A673 (cell line): ENCODE data around the gene MAP3K8. TPM values are rescaled to one million over a fixed set of nuclear protein-coding genes. Genes with fewer than 3 reads are reported as not detected.

Source experiments
- BruUV-seq: library from RNA; stranded (reverse); fragments of 400-500 nt; replicated peaks from 2 replicates; lab custom pipeline; 2021; lab: Mats Ljungman, UMichigan
- CTCF ChIA-PET: fragments of 300-600 bp; sonication (Branson Sonifier 250); formaldehyde crosslinking; loops from one replicate; lab custom pipeline; 2022; ENCODE audit warnings: antibody characterized with exemption; lab: Charles Lee
- POLR2A ChIA-PET: fragments of 300-600 bp; sonication (Branson Sonifier 250); formaldehyde crosslinking; loops from one replicate; lab custom pipeline; 2022; ENCODE audit warnings: antibody characterized with exemption; ENCODE audit not compliant: low non-redundant PET; lab: Charles Lee
- DNase-seq: peaks from one replicate; pipeline ENCODE4 v3.0.0-alpha.2; 2015; ENCODE audit warnings: low spot score
- H3K27ac ChIP-seq: fragments of 200-600 bp; sonication (generic); 2 replicates; pipeline ENCODE4 v1.5.1; 2016; ENCODE audit warnings: mixed run types, low read depth, mild to moderate bottlenecking, mixed read lengths, antibody characterized with exemption, low read length; ENCODE audit not compliant: poor library complexity, severe bottlenecking
- H3K27me3 ChIP-seq: fragments of 200-600 bp; sonication (generic); replicated peaks from 2 replicates; pipeline ENCODE4 v1.6.1; 2017; ENCODE audit warnings: mixed run types, low read depth, mild to moderate bottlenecking, mixed read lengths, antibody characterized with exemption, low read length; ENCODE audit not compliant: insufficient read depth, poor library complexity
- H3K36me3 ChIP-seq: fragments of 200-600 bp; sonication (generic); 2 replicates; pipeline ENCODE4 v1.6.1; 2016; ENCODE audit warnings: mixed run types, mild to moderate bottlenecking, mixed read lengths, antibody characterized with exemption, low read length; ENCODE audit not compliant: insufficient read depth, poor library complexity, severe bottlenecking
- H3K4me1 ChIP-seq: fragments of 200-600 bp; sonication (generic); 2 replicates; pipeline ENCODE4 v1.6.1; 2017; ENCODE audit warnings: mixed run types, mild to moderate bottlenecking, mixed read lengths, antibody characterized with exemption, low read length; ENCODE audit not compliant: insufficient read depth, poor library complexity, severe bottlenecking
- H3K4me3 ChIP-seq: fragments of 200-600 bp; sonication (generic); 2 replicates; pipeline ENCODE4 v1.5.1; 2016; ENCODE audit warnings: low read depth, mixed run types, mild to moderate bottlenecking, mixed read lengths, low read length; ENCODE audit not compliant: poor library complexity, severe bottlenecking
- H3K9me3 ChIP-seq: fragments of 200-600 bp; sonication (generic); 2 replicates; pipeline ENCODE4 v1.6.1; 2016; ENCODE audit warnings: mixed run types, low read depth, mild to moderate bottlenecking, mixed read lengths, antibody characterized with exemption, low read length; ENCODE audit not compliant: poor library complexity, severe bottlenecking
- EZH2 ChIP-seq: fragments of 200-600 bp; sonication (generic); IDR thresholded peaks from 2 replicates; pipeline ENCODE4 v1.6.1; 2017; ENCODE audit warnings: borderline replicate concordance, low read depth, mild to moderate bottlenecking, mixed read lengths, antibody characterized with exemption, low read length; ENCODE audit not compliant: poor library complexity, severe bottlenecking
- intact Hi-C: fragments of 100-400 bp; cut with micrococcal nuclease; formaldehyde crosslinking; loops from one replicate; pipeline ENCODE4 v1.10.0; 2022; ENCODE audit not compliant: unreplicated experiment
- total RNA-seq: library from RNA; stranded (reverse); gene quantifications from 2 replicates; pipeline ENCODE4 v1.2.3, GENCODE V29; 2021
- TF ChIP-seq, protein P1 (sequence below): fragments of 300-800, 200-600 bp; sonication (generic); conservative IDR thresholded peaks from 2 replicates; pipeline ENCODE4 v1.5.1; 2017; ENCODE audit warnings: low read depth, mild to moderate bottlenecking, antibody characterized with exemption, low read length, moderate library complexity, mixed read lengths

The MAP3K8 gene
- total RNA-seq, 1 experiment from 2014 or later: 4.5 TPM

DNA sequence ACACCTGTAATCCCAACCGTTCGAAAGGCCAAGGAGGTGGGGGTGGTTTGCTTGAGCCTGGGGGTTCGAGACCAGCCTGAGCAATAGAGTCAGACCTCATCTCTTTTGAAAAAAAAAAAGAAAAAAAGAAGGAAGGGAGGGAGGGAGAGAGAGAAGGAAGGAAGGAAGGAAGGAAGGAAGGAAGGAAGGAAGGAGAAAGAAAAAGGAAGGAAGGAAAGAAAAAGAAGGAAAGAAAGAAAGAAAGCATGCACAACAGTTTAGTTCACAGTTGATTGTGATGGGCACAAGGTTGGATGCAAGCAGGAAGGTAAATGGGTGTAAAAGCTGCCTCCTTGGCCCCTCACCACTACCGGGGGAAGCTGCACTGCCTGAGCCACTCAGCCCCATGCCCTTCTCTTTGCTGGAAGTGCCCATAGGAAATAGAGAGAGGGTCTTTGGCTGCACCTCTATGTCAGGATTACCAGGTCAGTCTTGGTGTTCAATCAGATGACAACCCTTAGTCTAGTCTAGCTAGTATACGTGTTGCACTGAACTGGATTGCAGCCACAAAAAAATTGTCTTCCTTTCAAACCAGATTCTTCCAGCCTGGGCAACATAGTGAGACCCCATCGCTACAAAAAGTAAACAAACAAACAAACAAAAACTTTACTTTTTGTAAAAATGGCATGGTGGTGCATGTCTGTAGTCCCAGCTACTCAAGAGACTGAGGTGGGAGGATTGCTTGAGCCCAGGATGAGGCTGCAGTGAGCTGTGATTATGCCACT lies 20.0 kb downstream of the MAP3K8 start:
- no peak for DNase-seq
- no peak overlapping the region for H3K27ac ChIP-seq

DNA sequence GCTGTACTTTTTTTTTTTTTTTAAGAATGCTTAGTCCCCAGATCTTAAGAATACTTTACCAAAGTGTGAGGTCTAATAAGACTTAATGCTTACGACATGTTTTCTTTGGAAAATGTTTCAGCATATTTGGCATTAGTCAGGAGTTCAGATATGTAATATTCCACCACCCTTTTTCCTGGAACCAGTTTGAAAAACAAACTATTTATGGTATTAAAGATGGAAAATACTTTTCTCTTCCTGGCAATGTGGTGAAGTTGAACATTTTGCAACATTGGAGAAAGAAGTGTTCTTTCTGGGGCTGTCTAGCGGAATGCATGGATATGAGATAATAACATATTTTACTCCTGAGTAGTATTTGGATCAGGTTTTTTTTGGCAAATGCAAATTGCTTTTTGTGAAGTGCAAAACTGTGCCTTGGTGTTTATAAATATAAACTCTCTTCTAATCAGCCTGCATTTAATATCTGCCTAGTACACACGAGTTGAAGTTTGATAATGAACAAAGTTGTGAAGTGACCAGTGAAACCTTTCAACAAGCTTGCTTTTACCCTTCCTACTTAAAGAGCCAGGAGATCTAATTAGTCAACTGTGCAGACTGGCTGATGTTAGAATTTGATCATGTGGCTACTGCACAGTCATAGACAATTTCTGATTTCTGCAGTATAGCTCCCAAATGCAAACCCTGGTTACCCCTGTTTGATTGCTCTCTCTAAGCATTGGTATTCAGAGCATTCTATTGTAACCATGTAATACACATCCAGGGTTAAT lies 20.9 kb downstream of the MAP3K8 start:
- no peak for DNase-seq
- Histone ChIP-seq H3K27me3 (no peaks in the 10 kb centered on the region), H3K9me3 (no peaks in the 10 kb centered on the region), H3K4me1 (no peaks in the 10 kb centered on the region), H3K4me3 (no peak overlapping the region), H3K27ac (no peak overlapping the region), H3K36me3 (no peaks in the 10 kb centered on the region)
- intact Hi-C loops: no loop called here
- ChIA-PET CTCF (no interaction called here), POLR2A (interaction anchor here (0.6 kb wide), 1 partner anchor 10 kb away, joined by 3 read pairs; no protein-coding TSS in a partner anchor)
- TF ChIP-seq EZH2: no peak
- TF ChIP-seq, protein P1, sequence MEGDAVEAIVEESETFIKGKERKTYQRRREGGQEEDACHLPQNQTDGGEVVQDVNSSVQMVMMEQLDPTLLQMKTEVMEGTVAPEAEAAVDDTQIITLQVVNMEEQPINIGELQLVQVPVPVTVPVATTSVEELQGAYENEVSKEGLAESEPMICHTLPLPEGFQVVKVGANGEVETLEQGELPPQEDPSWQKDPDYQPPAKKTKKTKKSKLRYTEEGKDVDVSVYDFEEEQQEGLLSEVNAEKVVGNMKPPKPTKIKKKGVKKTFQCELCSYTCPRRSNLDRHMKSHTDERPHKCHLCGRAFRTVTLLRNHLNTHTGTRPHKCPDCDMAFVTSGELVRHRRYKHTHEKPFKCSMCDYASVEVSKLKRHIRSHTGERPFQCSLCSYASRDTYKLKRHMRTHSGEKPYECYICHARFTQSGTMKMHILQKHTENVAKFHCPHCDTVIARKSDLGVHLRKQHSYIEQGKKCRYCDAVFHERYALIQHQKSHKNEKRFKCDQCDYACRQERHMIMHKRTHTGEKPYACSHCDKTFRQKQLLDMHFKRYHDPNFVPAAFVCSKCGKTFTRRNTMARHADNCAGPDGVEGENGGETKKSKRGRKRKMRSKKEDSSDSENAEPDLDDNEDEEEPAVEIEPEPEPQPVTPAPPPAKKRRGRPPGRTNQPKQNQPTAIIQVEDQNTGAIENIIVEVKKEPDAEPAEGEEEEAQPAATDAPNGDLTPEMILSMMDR: no peak
- BruUV-seq: no TSS peak

More for the DNA sequence above, 20.0 kb downstream of the MAP3K8 start:
- ChIA-PET CTCF (no interaction called here), POLR2A (interaction anchor here (0.7 kb wide), 1 partner anchor 13 kb away, joined by 3 read pairs; no protein-coding TSS in a partner anchor)
- no peak overlapping the region for H3K4me3 ChIP-seq
- H3K36me3 ChIP-seq: no peaks in the 10 kb centered on the region
- no TSS peak for BruUV-seq
- intact Hi-C loops: no loop called here
- no peaks in the 10 kb centered on the region for H3K4me1 ChIP-seq
- TF ChIP-seq, protein P1: no peak
- no peak for TF ChIP-seq EZH2
- no peaks in the 10 kb centered on the region for H3K9me3 ChIP-seq
- no peaks in the 10 kb centered on the region for H3K27me3 ChIP-seq

DNA sequence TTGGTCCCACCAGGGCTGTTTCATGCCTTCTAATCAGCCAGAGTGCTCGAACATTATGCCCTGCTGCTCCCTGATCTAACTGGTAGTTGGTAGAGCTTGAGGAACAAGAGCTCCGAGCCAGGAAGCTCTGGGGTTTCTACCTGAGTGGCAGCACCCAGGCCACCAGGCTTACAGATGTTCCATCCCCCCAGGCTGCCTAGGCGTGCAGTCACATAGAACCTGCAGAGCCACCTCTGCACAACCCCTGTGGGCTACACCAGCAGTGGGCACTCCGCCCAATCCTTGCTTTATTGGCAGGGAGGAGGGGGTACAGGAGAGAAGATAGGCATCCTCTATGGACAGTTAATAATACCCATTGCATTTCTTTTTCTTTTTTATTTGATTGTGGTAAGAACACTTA lies 21.8 kb downstream of the MAP3K8 start:
- intact Hi-C loops: no loop called here
- Histone ChIP-seq H3K27ac (no peak overlapping the region), H3K4me1 (no peaks in the 10 kb centered on the region), H3K4me3 (no peak overlapping the region), H3K36me3 (no peaks in the 10 kb centered on the region), H3K27me3 (no peaks in the 10 kb centered on the region), H3K9me3 (no peaks in the 10 kb centered on the region)
- DNase-seq: no peak
- no TSS peak for BruUV-seq
- TF ChIP-seq EZH2: no peak
- TF ChIP-seq, protein P1: no peak
- CTCF ChIA-PET: no interaction called here
- POLR2A ChIA-PET: interaction anchor here (0.6 kb wide), 1 partner anchor 11 kb away, joined by 3 read pairs; no protein-coding TSS in a partner anchor
